WTC11 (cell line): ENCODE results near the gene PPP1CB. TPM values are rescaled to one million over a fixed set of nuclear protein-coding genes. Genes with fewer than 3 reads are reported as not detected.

ENCODE experiments used
- ATAC-seq: fragments of 200-7000 bp; cut with Tn5 transposase; 2 replicates; pipeline ENCODE4 v1.10.0; 2021; ENCODE audit warnings: mild to moderate bottlenecking, moderate library complexity
- CTCF ChIA-PET: fragments of 300-600 bp; sonication (Branson Sonifier 250); formaldehyde crosslinking; loops from one replicate; lab custom pipeline; 2021; ENCODE audit warnings: antibody characterized with exemption; lab: Charles Lee
- POLR2A ChIA-PET: fragments of 350-600 bp; sonication (Branson Sonifier 250); formaldehyde crosslinking; loops from one replicate; lab custom pipeline; 2021; ENCODE audit warnings: antibody characterized with exemption; lab: Charles Lee
- DNase-seq: peaks from one replicate; pipeline ENCODE4 v3.0.0; 2021; ENCODE audit warnings: low spot score
- H3K27ac Mint-ChIP-seq: 2 replicates; pipeline ENCODE4 v1.8.0; 2021; ENCODE audit warnings: mixed read lengths
- H3K27me3 Mint-ChIP-seq: 2 replicates; pipeline ENCODE4 v1.8.0; 2021; ENCODE audit warnings: low read depth, mild to moderate bottlenecking, moderate library complexity, mixed read lengths
- H3K36me3 Mint-ChIP-seq: 2 replicates; pipeline ENCODE4 v1.8.0; 2021; ENCODE audit warnings: mixed read lengths
- H3K4me1 Mint-ChIP-seq: 2 replicates; pipeline ENCODE4 v1.8.0; 2022; ENCODE audit warnings: mixed read lengths
- H3K4me3 Mint-ChIP-seq: 2 replicates; pipeline ENCODE4 v1.8.0; 2021; ENCODE audit warnings: mild to moderate bottlenecking, moderate library complexity, mixed read lengths
- H3K9me3 Mint-ChIP-seq: 2 replicates; pipeline ENCODE4 v1.8.0; 2021; ENCODE audit warnings: mixed read lengths
- ATF2 ChIP-seq: sonication (generic); formaldehyde crosslinking; IDR thresholded peaks from 2 replicates; pipeline ENCODE4 v1.8.1; 2022; ENCODE audit warnings: low read depth, missing genetic modification reagents, borderline replicate concordance
- ATF3 ChIP-seq: sonication (generic); formaldehyde crosslinking; conservative IDR thresholded peaks from 2 replicates; pipeline ENCODE4 v1.8.1; 2022; ENCODE audit warnings: mild to moderate bottlenecking, missing genetic modification reagents
- CREB1 ChIP-seq: sonication (generic); formaldehyde crosslinking; IDR thresholded peaks from 2 replicates; pipeline ENCODE4 v1.8.0; 2023; ENCODE audit warnings: mild to moderate bottlenecking, missing genetic modification reagents
- FOXK1 ChIP-seq: sonication (generic); formaldehyde crosslinking; IDR thresholded peaks from 2 replicates; pipeline ENCODE4 v1.8.0; 2022; ENCODE audit warnings: mild to moderate bottlenecking, moderate library complexity, missing genetic modification reagents
- GRHL2 ChIP-seq: fragments of 250-450 bp; sonication (Bioruptor Pico); IDR thresholded peaks from 2 replicates; pipeline ENCODE4 v1.8.0; 2022; ENCODE audit warnings: mild to moderate bottlenecking, moderate library complexity; ENCODE audit not compliant: insufficient replicate concordance, severe bottlenecking
- MXD4 ChIP-seq: fragments of 250-450 bp; sonication (Bioruptor Pico); IDR thresholded peaks from 2 replicates; pipeline ENCODE4 v1.8.0; 2021; ENCODE audit warnings: mild to moderate bottlenecking, moderate library complexity, borderline replicate concordance
- NFYB ChIP-seq: sonication (generic); formaldehyde crosslinking; conservative IDR thresholded peaks from 2 replicates; pipeline ENCODE4 v1.8.0; 2022; ENCODE audit warnings: low read depth, missing genetic modification reagents
- NR2C2 ChIP-seq: sonication (generic); formaldehyde crosslinking; IDR thresholded peaks from 2 replicates; pipeline ENCODE4 v1.8.0; 2022; ENCODE audit warnings: mild to moderate bottlenecking, missing genetic modification reagents
- RELA ChIP-seq: sonication (generic); formaldehyde crosslinking; IDR thresholded peaks from 2 replicates; pipeline ENCODE4 v1.8.1; 2022; ENCODE audit warnings: missing genetic modification reagents, mild to moderate bottlenecking, borderline replicate concordance
- SP1 ChIP-seq: sonication (generic); formaldehyde crosslinking; conservative IDR thresholded peaks from 2 replicates; pipeline ENCODE4 v1.8.1; 2022; ENCODE audit warnings: missing genetic modification reagents
- TP53 ChIP-seq: sonication (generic); formaldehyde crosslinking; IDR thresholded peaks from 2 replicates; pipeline ENCODE4 v1.8.1; 2023; ENCODE audit warnings: mild to moderate bottlenecking, missing genetic modification reagents
- ZBTB21 ChIP-seq: sonication (generic); formaldehyde crosslinking; IDR thresholded peaks from 2 replicates; pipeline ENCODE4 v1.8.1; 2023; ENCODE audit warnings: mild to moderate bottlenecking, missing genetic modification reagents, borderline replicate concordance
- ZNF263 ChIP-seq: sonication (generic); formaldehyde crosslinking; IDR thresholded peaks from 2 replicates; pipeline ENCODE4 v1.8.1; 2022; ENCODE audit warnings: low read depth, mild to moderate bottlenecking, moderate library complexity, missing genetic modification reagents
- ZNF416 ChIP-seq: fragments of 250-450 bp; sonication (Bioruptor Pico); IDR thresholded peaks from 2 replicates; pipeline ENCODE4 v1.9.0; 2021; ENCODE audit warnings: mild to moderate bottlenecking, inconsistent platforms
- ZNF425 ChIP-seq: fragments of 250-450 bp; sonication (Bioruptor Pico); conservative IDR thresholded peaks from 2 replicates; pipeline ENCODE4 v1.9.0; 2021; ENCODE audit warnings: mild to moderate bottlenecking
- total RNA-seq: library from RNA; stranded (reverse); gene quantifications from 3 replicates; pipeline ENCODE4 v1.2.3, GENCODE V29; 2021
- TF ChIP-seq, protein P1 (sequence below): sonication (generic); formaldehyde crosslinking; IDR thresholded peaks from 2 replicates; pipeline ENCODE4 v1.8.0; 2022; ENCODE audit warnings: missing genetic modification reagents

PPP1CB gene
- total RNA-seq, 1 experiment from 2014 or later = 133 TPM

GRCh38 chr2:28755421-28755820 lies 3.8 kb downstream of the PPP1CB start:
- Mint-ChIP-seq H3K27ac (peak overlapping the region; percentile 6; the same call in 1 of the 2 replicates), H3K4me1 (peaks cover 40% of the 10 kb centered on the region)
- TF ChIP-seq MXD4 (CRISPR knock-in tag) = no peak
- no peak for TF ChIP-seq TP53 (CRISPR knock-in tag)
- TF ChIP-seq SP1 (CRISPR knock-in tag) = no peak
- TF ChIP-seq NFYB (CRISPR knock-in tag) = no peak
- no peak for TF ChIP-seq CREB1 (CRISPR knock-in tag)
- TF ChIP-seq ATF3 (CRISPR knock-in tag) = no peak
- TF ChIP-seq, all 79 proteins: peak for 0
- H3K9me3 Mint-ChIP-seq = no peaks in the 10 kb centered on the region
- POLR2A ChIA-PET = no interaction called here
- no peaks in the 10 kb centered on the region for H3K27me3 Mint-ChIP-seq
- DNase-seq = no peak
- CTCF ChIA-PET = interaction anchor here (1.2 to 2.4 kb wide), 2 partner anchors 135 to 161 kb away, joined by 7 to 9 read pairs; no protein-coding TSS in a partner anchor
- H3K4me3 Mint-ChIP-seq = peak overlapping the region; percentile 9
- H3K36me3 Mint-ChIP-seq = peaks cover 4% of the 10 kb centered on the region; the same call in 1 of the 2 replicates
- no peak for ATAC-seq

DNA sequence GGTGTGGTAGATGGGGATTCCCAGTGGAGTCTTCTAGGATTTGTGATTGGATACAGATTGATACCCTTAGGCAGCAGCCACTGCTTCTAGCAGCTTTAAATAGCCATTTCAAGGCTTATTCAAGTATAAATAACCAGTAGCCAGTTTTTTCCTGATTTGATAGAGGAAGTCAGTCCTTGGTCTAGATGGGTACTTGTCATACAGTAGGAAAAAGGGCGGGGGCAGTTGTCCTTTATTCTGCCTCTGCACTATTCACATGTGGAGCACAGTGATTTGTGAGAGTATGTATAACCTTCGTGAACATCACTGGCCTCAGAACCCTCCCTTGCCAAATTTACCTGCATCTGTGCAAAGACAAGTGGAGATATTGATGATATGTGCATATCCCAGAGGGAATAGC lies 6.8 kb downstream of the PPP1CB start:
- no peaks in the 10 kb centered on the region for H3K27me3 Mint-ChIP-seq
- no peaks in the 10 kb centered on the region for H3K9me3 Mint-ChIP-seq
- ATAC-seq (no peak), DNase-seq (no peak)
- TF ChIP-seq SP1 (CRISPR knock-in tag) = no peak
- TF ChIP-seq ZNF416 = no peak
- no peak for TF ChIP-seq FOXK1 (CRISPR knock-in tag)
- no peak for TF ChIP-seq NR2C2 (CRISPR knock-in tag)
- no peak for TF ChIP-seq ZNF425 (CRISPR knock-in tag)
- no peak for TF ChIP-seq GRHL2 (CRISPR knock-in tag)
- no peak for TF ChIP-seq ATF2 (CRISPR knock-in tag)
- TF ChIP-seq, protein P1, sequence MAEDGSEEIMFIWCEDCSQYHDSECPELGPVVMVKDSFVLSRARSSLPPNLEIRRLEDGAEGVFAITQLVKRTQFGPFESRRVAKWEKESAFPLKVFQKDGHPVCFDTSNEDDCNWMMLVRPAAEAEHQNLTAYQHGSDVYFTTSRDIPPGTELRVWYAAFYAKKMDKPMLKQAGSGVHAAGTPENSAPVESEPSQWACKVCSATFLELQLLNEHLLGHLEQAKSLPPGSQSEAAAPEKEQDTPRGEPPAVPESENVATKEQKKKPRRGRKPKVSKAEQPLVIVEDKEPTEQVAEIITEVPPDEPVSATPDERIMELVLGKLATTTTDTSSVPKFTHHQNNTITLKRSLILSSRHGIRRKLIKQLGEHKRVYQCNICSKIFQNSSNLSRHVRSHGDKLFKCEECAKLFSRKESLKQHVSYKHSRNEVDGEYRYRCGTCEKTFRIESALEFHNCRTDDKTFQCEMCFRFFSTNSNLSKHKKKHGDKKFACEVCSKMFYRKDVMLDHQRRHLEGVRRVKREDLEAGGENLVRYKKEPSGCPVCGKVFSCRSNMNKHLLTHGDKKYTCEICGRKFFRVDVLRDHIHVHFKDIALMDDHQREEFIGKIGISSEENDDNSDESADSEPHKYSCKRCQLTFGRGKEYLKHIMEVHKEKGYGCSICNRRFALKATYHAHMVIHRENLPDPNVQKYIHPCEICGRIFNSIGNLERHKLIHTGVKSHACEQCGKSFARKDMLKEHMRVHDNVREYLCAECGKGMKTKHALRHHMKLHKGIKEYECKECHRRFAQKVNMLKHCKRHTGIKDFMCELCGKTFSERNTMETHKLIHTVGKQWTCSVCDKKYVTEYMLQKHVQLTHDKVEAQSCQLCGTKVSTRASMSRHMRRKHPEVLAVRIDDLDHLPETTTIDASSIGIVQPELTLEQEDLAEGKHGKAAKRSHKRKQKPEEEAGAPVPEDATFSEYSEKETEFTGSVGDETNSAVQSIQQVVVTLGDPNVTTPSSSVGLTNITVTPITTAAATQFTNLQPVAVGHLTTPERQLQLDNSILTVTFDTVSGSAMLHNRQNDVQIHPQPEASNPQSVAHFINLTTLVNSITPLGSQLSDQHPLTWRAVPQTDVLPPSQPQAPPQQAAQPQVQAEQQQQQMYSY (CRISPR knock-in tag) = no peak
- peaks cover 32% of the 10 kb centered on the region for H3K4me1 Mint-ChIP-seq
- H3K27ac Mint-ChIP-seq = no peak overlapping the region
- ChIA-PET CTCF (no interaction called here), POLR2A (no interaction called here)
- H3K4me3 Mint-ChIP-seq = no peak overlapping the region
- H3K36me3 Mint-ChIP-seq = no peaks in the 10 kb centered on the region; the same call in 1 of the 2 replicates

DNA sequence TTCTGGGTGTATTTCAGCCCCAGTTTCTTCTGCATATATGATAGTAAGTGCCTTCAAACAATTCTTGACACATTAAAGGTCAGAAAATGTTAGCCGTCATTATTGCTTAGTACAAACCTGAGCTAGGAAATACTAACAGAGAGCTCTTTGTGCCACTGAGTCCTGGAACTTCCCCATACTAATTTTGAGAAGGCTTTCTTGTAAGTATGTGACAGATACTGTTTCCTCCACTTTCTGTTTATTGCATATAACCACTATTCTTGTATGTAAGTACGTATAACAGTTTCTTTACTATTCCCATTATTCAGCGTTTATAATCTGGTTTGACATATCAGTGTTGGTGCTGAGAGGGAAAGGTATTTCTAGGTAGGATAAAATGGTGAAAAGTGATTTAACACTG lies 9.8 kb downstream of the PPP1CB start:
- peak overlapping the region; percentile 27; the same call in 1 of the 2 replicates for H3K27ac Mint-ChIP-seq
- H3K4me3 Mint-ChIP-seq = no peak overlapping the region
- H3K27me3 Mint-ChIP-seq = no peaks in the 10 kb centered on the region
- ChIA-PET POLR2A (no interaction called here), CTCF (interaction anchor here (1.0 kb wide), 1 partner anchor 195 kb away, joined by 11 read pairs; no protein-coding TSS in a partner anchor)
- TF ChIP-seq ATF2 (CRISPR knock-in tag) (no peak), ZBTB21 (no peak), RELA (CRISPR knock-in tag) (no peak), ZNF263 (CRISPR knock-in tag) (no peak), SP1 (CRISPR knock-in tag) (no peak)
- ATAC-seq (no peak), DNase-seq (no peak)
- H3K9me3 Mint-ChIP-seq = no peaks in the 10 kb centered on the region
- peaks cover 15% of the 10 kb centered on the region for H3K4me1 Mint-ChIP-seq
- H3K36me3 Mint-ChIP-seq = no peaks in the 10 kb centered on the region; the same call in 1 of the 2 replicates
